Measurements from ENCODE around the gene COL10A1.

The COL10A1 gene

DNA sequence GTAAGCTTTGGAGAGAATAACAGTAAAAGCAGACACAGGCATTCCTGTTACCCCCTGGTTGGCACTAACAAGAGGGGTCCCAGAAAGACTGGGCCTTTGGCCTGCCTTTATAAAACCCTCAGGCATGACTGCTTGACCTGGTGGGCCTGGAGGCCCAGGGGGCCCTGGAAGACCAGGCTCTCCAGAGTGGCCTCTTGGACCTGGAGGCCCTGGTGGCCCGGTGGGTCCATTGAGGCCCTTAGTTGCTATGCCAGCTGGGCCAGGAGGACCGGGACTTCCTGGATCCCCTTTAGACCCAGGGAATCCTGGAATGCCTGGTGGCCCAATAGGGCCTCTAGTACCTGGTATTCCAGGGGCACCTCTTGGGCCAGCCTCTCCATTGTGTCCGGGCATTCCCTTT is 5.5 kb downstream of the COL10A1 start:
- TF ChIP-seq FOXP2 (optimal IDR thresholded peaks at IDR 0.05; ENCODE audit: borderline replicate concordance, extremely low read depth, extremely low read length, insufficient read depth), result no peak
- TF ChIP-seq SIN3A (IDR thresholded peaks at IDR 0.05; ENCODE audit: borderline replicate concordance, insufficient read depth, low read length), result no peak
- TF ChIP-seq, protein P1, sequence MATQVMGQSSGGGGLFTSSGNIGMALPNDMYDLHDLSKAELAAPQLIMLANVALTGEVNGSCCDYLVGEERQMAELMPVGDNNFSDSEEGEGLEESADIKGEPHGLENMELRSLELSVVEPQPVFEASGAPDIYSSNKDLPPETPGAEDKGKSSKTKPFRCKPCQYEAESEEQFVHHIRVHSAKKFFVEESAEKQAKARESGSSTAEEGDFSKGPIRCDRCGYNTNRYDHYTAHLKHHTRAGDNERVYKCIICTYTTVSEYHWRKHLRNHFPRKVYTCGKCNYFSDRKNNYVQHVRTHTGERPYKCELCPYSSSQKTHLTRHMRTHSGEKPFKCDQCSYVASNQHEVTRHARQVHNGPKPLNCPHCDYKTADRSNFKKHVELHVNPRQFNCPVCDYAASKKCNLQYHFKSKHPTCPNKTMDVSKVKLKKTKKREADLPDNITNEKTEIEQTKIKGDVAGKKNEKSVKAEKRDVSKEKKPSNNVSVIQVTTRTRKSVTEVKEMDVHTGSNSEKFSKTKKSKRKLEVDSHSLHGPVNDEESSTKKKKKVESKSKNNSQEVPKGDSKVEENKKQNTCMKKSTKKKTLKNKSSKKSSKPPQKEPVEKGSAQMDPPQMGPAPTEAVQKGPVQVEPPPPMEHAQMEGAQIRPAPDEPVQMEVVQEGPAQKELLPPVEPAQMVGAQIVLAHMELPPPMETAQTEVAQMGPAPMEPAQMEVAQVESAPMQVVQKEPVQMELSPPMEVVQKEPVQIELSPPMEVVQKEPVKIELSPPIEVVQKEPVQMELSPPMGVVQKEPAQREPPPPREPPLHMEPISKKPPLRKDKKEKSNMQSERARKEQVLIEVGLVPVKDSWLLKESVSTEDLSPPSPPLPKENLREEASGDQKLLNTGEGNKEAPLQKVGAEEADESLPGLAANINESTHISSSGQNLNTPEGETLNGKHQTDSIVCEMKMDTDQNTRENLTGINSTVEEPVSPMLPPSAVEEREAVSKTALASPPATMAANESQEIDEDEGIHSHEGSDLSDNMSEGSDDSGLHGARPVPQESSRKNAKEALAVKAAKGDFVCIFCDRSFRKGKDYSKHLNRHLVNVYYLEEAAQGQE (IDR thresholded peaks at IDR 0.05; ENCODE audit: insufficient read depth in 1 of 2, low read depth in 2 of 2, low read length in 2 of 2), result no peak
- no peak for TF ChIP-seq POLR2AphosphoS5 (IDR thresholded peaks at IDR 0.05; ENCODE audit: low read depth, low read length)
- TF ChIP-seq TAF1 (IDR thresholded peaks at IDR 0.05; ENCODE audit: borderline replicate concordance, insufficient read depth, low read length), result no peak

- TF ChIP-seq FOXP2 (optimal IDR thresholded peaks at IDR 0.05; ENCODE audit: borderline replicate concordance, extremely low read depth, extremely low read length, insufficient read depth) (no peak), TAF1 (IDR thresholded peaks at IDR 0.05; ENCODE audit: borderline replicate concordance, insufficient read depth, low read length) (no peak), POLR2AphosphoS5 (IDR thresholded peaks at IDR 0.05; ENCODE audit: low read depth, low read length) (no peak), SIN3A (IDR thresholded peaks at IDR 0.05; ENCODE audit: borderline replicate concordance, insufficient read depth, low read length) (no peak)
- TF ChIP-seq, protein P1 (IDR thresholded peaks at IDR 0.05; ENCODE audit: insufficient read depth in 1 of 2, low read depth in 2 of 2, low read length in 2 of 2), result no peak
Measured at GRCh38 chr6:116118608-116119007, 7.3 kb downstream of the COL10A1 start.

DNA sequence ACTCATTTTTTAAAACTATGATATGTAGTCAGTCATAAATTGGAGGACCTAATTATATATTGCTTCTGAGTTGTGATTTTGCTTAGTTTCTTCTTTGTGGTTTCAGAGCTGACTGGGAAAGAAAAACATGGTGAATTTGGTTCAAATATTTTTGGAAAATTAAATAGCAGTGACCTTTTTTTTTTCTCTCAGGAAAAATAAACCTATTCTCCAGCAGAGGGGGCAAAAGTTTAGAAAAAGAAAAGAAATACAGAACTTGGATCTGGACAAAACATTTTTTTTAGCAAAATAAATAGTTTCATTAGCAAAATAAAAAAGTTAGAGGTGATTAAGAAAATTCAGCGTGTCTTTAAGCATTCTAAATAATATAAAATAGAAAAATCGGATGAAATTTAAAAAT is 10.2 kb downstream of the COL10A1 start:
- TF ChIP-seq FOXP2 (optimal IDR thresholded peaks at IDR 0.05; ENCODE audit: borderline replicate concordance, extremely low read depth, extremely low read length, insufficient read depth) (no peak), TAF1 (IDR thresholded peaks at IDR 0.05; ENCODE audit: borderline replicate concordance, insufficient read depth, low read length) (no peak), SIN3A (IDR thresholded peaks at IDR 0.05; ENCODE audit: borderline replicate concordance, insufficient read depth, low read length) (no peak), POLR2AphosphoS5 (IDR thresholded peaks at IDR 0.05; ENCODE audit: low read depth, low read length) (no peak)
- TF ChIP-seq, protein P1 (IDR thresholded peaks at IDR 0.05; ENCODE audit: insufficient read depth in 1 of 2, low read depth in 2 of 2, low read length in 2 of 2), result no peak

GRCh38 chr6:116113386-116113785 is 12.5 kb downstream of the COL10A1 start:
- TF ChIP-seq, protein P1 (IDR thresholded peaks at IDR 0.05; ENCODE audit: insufficient read depth in 1 of 2, low read depth in 2 of 2, low read length in 2 of 2), result no peak
- TF ChIP-seq POLR2AphosphoS5 (IDR thresholded peaks at IDR 0.05; ENCODE audit: low read depth, low read length), result no peak
- TF ChIP-seq SIN3A (IDR thresholded peaks at IDR 0.05; ENCODE audit: borderline replicate concordance, insufficient read depth, low read length), result no peak
- TF ChIP-seq TAF1 (IDR thresholded peaks at IDR 0.05; ENCODE audit: borderline replicate concordance, insufficient read depth, low read length), result no peak
- no peak for TF ChIP-seq FOXP2 (optimal IDR thresholded peaks at IDR 0.05; ENCODE audit: borderline replicate concordance, extremely low read depth, extremely low read length, insufficient read depth)

Measured in PFSK-1 (cell line).